IPS-20b (cell line): Measurements from ENCODE around the gene WASF1.
"Not testable (repeated sequence)": the region's sequence is repeated elsewhere in the genome, so short reads cannot be mapped to it uniquely, and the experiment has no call there.

Experiments used
- H3K27ac ChIP-seq: one replicate; pipeline ENCODE4 v1.5.1; 2013; ENCODE audit warnings: low read length
- H3K27me3 ChIP-seq: 2 replicates; pipeline ENCODE4 v1.6.1; 2013; ENCODE audit warnings: mild to moderate bottlenecking, low read length, inconsistent platforms; ENCODE audit not compliant: insufficient read depth
- H3K36me3 ChIP-seq: 2 replicates; pipeline ENCODE4 v1.6.1; 2013; ENCODE audit warnings: low read depth, mild to moderate bottlenecking, inconsistent platforms, low read length, moderate library complexity; ENCODE audit not compliant: insufficient read depth
- H3K4me1 ChIP-seq: 2 replicates; pipeline ENCODE4 v1.6.1; 2013; ENCODE audit warnings: mild to moderate bottlenecking, control low read depth, inconsistent platforms, low read length, moderate library complexity; ENCODE audit not compliant: insufficient read depth
- H3K4me3 ChIP-seq: 2 replicates; pipeline ENCODE4 v1.5.1; 2013; ENCODE audit warnings: mild to moderate bottlenecking, low read length, inconsistent platforms
- H3K9ac ChIP-seq: 2 replicates; pipeline ENCODE4 v1.6.1; 2013; ENCODE audit warnings: low read depth, mild to moderate bottlenecking, inconsistent platforms, low read length, moderate library complexity
- H3K9me3 ChIP-seq: 2 replicates; pipeline ENCODE4 v1.6.1; 2013; ENCODE audit warnings: mild to moderate bottlenecking, low read depth, low read length, inconsistent platforms; ENCODE audit not compliant: insufficient read depth

WASF1 gene

DNA sequence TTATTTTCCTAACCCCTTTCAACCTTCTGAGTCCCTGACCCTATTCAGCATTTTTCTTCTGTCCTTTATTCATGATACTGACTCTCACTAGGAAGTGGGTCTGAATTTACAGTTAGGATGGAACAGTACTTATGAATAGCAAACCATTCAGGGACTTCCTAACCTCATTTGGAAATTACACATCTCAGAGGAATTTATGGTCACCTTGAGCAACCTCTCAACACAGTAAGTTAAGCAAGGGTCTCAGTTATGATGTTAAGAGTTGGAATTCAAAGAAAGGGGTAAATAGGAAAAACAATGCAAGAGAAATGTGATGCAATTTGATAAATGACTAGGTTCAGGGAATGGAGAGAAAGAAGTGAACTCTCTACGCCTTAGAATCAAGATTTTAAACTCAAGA lies 104.1 kb downstream of the WASF1 start:
- Histone ChIP-seq H3K36me3 (no peaks in the 10 kb centered on the region), H3K4me1 (no peaks in the 10 kb centered on the region), H3K9me3 (no peaks in the 10 kb centered on the region), H3K27ac (no peak overlapping the region), H3K27me3 (no peaks in the 10 kb centered on the region), H3K4me3 (no peak overlapping the region), H3K9ac (no peak overlapping the region)

DNA sequence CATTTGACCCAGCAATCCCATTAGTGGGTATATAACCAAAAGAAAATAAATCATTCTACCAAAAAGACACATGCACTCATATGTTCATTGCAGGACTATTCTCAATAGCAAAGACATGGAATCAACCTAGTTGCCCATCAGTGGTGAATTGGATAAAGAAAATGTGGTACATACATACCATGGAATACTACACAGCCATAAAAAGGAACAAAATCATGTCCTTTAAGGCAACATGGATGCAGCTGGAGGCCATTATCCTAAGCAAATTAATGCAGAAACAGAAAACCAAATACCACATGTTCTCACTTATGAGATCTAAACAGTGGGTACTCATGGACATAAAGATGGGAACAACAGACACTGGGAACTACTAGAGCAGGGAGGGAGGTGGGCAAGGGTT lies 106.0 kb downstream of the WASF1 start:
- not testable (repeated sequence) for H3K36me3 ChIP-seq, H3K4me3 ChIP-seq, H3K27me3 ChIP-seq, H3K9ac ChIP-seq, H3K9me3 ChIP-seq, H3K4me1 ChIP-seq, H3K27ac ChIP-seq

DNA sequence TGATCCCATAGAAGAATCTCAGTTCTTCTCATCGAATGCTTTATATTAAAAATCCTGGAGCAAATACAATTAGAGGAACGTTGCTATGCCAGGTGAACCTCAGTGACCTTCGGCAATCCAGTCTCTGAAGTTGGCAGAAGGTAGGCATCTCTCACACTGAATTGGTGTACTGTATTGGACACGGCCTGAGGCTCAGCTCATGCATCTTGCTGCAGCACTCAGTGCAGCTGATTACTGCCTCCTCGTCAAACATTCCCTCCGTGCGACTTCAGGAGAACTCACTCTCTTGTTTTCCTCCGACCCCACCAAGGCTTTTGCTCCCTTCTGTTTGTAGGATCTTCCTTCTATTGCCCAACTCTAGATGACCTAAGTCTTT lies 110.9 kb downstream of the WASF1 start:
- Histone ChIP-seq H3K36me3 (no peaks in the 10 kb centered on the region), H3K9ac (no peak overlapping the region), H3K4me3 (no peak overlapping the region), H3K27ac (no peak overlapping the region), H3K27me3 (no peaks in the 10 kb centered on the region), H3K4me1 (no peaks in the 10 kb centered on the region), H3K9me3 (no peaks in the 10 kb centered on the region)

DNA sequence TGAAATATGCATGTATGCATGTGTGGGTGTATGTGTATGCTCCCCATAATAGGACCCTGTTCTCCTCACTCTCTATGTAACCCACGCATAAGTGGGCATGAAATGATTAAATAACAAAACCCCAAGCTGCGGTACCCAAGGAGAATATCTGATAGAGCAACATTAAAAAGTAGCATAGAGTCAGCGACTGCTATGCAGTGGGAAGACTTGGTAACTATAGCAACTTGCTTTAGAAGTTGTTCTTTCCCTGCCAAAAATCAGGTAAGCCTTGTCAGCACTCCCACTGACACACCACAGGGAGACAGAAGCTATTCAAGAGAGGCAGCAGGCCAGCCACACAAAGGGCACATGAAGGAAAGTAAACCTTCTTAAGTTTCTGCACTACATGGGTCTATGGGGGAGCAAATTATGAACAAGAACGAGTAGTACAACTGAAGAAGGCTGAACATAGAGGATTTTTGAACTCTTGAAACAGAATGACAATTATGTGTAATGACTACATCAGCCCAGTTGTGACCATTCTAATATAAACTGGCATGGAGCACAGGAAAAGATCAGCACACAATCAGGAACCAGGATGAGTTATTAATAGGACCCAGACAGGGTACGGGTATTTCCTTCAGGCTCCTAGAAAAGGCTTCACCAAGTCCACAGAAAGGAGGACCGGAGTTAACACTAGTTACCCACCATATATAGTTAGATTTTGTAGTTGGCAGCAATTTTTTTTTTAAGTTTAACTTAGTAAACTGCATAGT lies 111.5 kb downstream of the WASF1 start:
- Histone ChIP-seq H3K27ac (no peak overlapping the region), H3K36me3 (no peaks in the 10 kb centered on the region), H3K27me3 (no peaks in the 10 kb centered on the region), H3K9me3 (no peaks in the 10 kb centered on the region), H3K4me3 (no peak overlapping the region), H3K4me1 (no peaks in the 10 kb centered on the region), H3K9ac (no peak overlapping the region)

DNA sequence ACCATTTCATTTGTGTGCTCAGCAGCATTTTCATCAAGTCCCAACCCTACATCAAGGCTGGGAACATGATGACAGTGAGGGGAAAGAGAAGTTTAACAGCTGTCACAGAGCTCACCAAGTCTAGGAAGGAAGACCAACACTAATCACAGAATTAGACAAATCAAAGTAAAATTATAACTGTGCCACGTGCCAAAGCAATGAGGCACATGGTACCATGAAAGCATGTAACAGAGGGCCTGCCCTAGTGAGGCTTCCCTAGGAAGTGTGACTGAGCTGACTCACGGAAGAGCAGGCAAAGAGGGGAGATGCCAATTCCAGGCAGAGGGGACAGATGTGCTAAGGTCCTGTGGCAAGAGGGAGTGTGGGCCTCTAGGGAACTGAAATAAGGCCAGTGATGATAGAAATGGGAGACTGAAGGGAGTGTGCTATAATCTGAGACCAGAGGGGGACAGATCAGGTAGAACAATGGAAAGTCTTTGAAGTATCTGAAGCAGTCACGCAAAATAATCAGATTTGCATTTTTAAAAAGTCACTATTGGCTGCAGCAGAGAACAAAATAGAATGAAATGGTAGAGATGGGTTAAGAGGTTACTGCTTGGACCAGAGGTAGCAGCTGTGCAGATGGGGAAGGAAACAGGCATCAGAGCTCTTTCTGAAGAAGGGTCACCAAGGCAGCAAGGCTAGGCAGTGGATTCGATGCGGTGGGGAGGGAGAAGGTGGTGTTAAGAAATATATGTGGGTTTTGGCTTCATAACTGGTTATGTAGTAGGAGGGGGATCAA lies 114.5 kb downstream of the WASF1 start:
- H3K27ac ChIP-seq: no peak overlapping the region
- H3K4me3 ChIP-seq: no peak overlapping the region
- H3K4me1 ChIP-seq: no peaks in the 10 kb centered on the region
- no peaks in the 10 kb centered on the region for H3K9me3 ChIP-seq
- no peak overlapping the region for H3K9ac ChIP-seq
- no peaks in the 10 kb centered on the region for H3K27me3 ChIP-seq
- no peaks in the 10 kb centered on the region for H3K36me3 ChIP-seq

DNA sequence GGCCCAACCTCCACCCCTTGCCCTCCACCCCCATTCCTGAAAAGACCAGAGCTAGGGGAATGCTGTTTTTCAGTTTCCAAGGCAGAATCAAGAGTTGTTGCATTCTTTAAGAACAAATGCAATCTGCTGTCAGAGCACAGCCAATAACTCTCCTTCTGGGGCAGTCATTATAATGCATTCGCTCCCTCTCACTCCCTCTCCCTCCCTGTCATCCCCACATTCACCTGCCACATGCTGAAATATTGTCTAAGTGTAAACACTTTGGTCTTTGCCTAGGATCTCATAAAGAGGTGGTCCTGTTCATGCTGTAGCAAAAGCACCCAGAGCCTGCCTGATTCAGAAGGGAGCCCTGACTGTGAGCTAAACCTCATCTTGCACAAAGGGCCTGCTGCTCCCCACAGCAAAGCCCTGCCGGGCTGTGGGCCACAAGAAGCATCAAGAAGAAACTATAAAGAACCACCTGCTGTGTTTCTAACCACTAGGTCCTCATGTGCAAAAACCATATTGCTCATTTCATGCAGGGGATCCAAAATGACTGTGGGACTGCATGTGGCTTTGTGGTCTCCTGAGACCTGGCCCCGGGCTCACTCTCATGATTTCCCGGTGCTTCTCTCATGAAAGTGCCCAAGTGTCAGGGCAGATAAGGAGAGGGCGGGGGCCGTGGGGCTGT lies 115.7 kb downstream of the WASF1 start:
- Histone ChIP-seq H3K27ac (no peak overlapping the region), H3K27me3 (no peaks in the 10 kb centered on the region), H3K9me3 (no peaks in the 10 kb centered on the region), H3K4me3 (no peak overlapping the region), H3K36me3 (no peaks in the 10 kb centered on the region), H3K4me1 (no peaks in the 10 kb centered on the region), H3K9ac (no peak overlapping the region)

DNA sequence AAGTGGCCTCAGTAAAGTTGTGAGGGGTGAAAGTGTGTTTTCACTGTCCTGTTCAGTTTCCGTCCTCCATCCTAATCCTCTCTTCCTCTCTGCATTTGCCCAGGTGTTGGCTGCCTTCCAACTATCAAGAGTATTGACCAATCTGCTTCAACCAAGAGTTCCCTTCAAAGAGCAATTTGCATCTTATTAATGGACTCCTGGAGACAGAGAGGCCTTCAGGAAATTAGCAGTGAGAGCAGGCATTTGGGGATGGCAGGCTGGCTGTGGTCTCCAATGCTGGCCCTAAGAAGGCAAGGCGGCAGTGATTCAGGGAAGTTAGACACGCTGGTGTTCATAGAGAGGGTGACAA lies 124.1 kb downstream of the WASF1 start:
- Histone ChIP-seq H3K27ac (no peak overlapping the region), H3K9me3 (no peaks in the 10 kb centered on the region), H3K27me3 (no peaks in the 10 kb centered on the region), H3K4me1 (no peaks in the 10 kb centered on the region; the same call in 1 of the 2 replicates), H3K9ac (no peak overlapping the region), H3K4me3 (no peak overlapping the region), H3K36me3 (no peaks in the 10 kb centered on the region)

DNA sequence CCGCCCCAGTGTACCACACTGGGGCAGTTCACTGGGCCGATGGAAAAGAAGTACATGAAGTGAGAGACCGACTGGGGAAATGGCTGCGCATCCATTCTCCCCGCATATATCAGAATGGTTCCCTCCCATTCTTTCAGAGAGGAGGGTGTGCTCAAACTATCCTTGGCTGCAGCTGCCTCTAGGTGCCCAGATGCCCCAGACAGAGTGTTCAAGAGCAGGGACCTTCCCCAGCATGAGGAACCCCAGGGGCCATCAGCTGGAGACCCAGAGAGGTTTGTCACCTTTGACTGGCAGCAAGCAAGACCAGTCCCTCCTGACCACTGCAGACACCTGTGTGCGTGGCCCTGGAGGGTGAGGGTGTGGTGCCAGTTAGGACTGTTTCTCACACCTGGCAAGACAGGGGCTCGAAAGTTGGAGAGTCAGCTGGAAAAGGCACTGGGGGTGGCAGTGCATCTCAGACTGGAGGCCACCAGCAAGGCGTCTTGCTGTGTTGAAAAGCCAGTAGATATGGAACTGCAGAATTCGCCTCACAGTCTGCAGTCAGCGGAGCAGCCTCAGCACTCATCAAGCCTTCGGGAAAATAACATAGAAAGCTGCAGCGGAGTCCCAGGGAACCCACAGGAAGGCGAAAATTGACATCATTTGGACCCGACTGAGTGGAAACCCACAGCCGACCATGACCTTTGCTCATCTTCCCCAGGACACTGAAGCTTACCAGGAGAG lies 124.6 kb downstream of the WASF1 start:
- Histone ChIP-seq H3K4me1 (no peaks in the 10 kb centered on the region; the same call in 1 of the 2 replicates), H3K27ac (no peak overlapping the region), H3K36me3 (no peaks in the 10 kb centered on the region), H3K9ac (no peak overlapping the region), H3K27me3 (no peaks in the 10 kb centered on the region), H3K9me3 (no peaks in the 10 kb centered on the region), H3K4me3 (no peak overlapping the region)

DNA sequence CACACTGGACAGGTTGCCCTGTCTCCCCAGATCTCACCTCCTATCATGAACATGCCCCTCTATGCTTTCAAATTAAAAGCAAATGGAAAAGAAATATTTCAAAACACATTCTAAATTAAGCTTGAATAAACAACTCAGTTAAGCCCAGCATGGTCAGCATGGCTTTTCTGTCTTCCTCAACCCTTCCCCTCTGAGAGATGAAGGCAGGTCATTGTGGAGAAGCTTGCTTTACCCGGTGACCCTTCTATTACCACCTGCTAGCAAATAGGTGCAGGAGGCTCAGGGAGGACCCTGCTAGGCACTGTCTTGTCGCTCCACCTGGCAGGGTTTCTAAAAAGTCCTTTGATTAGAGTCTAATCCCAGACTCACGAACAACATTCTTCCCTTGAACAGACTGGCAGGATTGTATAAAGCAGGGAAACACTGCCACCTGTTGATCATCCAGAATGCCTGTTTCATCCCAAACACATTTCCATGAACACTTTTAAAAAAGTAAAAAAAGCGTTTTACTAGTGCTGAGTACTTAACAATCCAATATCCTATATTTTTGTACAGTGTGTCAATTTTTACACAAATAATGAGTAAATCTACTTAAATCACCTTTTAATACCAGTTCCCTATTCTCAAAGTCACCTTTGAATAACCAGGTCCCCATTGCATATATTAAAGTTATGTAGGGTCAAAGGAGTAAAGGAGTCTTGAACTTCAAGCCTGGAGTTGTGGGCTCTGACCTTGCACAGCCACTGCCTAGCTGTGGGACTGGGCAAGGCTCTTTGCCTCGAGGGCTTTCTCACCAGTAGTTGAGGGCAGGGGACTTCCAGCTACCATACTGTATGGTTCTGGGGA lies 125.9 kb downstream of the WASF1 start:
- Histone ChIP-seq H3K27me3 (no peaks in the 10 kb centered on the region), H3K27ac (no peak overlapping the region), H3K9me3 (no peaks in the 10 kb centered on the region), H3K4me3 (no peak overlapping the region), H3K9ac (no peak overlapping the region), H3K36me3 (no peaks in the 10 kb centered on the region), H3K4me1 (no peaks in the 10 kb centered on the region; the same call in 1 of the 2 replicates)

DNA sequence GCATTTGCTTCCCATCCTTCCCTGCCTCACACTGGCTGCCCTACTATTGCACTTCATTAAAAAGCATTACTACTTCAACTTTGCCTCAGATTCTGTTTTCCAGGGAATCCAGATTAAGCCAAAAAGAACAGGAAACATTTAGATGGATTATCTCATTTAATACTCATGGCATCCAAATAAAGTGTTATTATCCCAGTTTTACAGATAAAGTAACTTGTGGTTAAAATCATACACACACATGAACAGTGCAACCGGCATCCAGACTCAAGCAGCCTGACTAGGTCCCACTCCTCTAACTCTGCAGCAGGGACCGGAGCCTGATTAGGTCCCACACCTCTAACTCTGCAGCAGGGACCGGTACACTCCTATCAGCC lies 129.0 kb downstream of the WASF1 start:
- Histone ChIP-seq H3K9ac (no peak overlapping the region), H3K36me3 (no peaks in the 10 kb centered on the region), H3K27me3 (no peaks in the 10 kb centered on the region), H3K9me3 (no peaks in the 10 kb centered on the region), H3K4me1 (no peaks in the 10 kb centered on the region; the same call in 1 of the 2 replicates), H3K27ac (no peak overlapping the region), H3K4me3 (no peak overlapping the region)
